Effector CD4-positive, alpha-beta T cell (primary cell): ENCODE data around the gene KCNA3.

Experiments used
- DNase-seq: peaks from one replicate; pipeline ENCODE4 v3.0.0-alpha.2; 2020
- total RNA-seq: gene quantifications from one replicate; lab custom pipeline; 2026; lab: John Stamatoyannopoulos, UW

KCNA3 gene
- total RNA-seq = 385 reads per million, percentile 97 among the genes with 10 or more reads in this experiment

- peak; percentile 56 for DNase-seq
These were observed at the start of gene KCNA3 for GRCh38 chr1:110674337-110675059. TSS of gene KCNA3 (minus strand) at chr1:110674940. CDS start at chr1:110674809, 131 bp downstream.

- DNase-seq = no peak
These were observed 48.1 kb upstream of the KCNA3 start for GRCh38 chr1:110722807-110723206.

GRCh38 chr1:110719908-110720307 is 45.2 kb upstream of the KCNA3 start:
- DNase-seq = no peak

- no peak for DNase-seq
These were observed 43.7 kb upstream of the KCNA3 start for GRCh38 chr1:110718452-110718851.

GRCh38 chr1:110717179-110717578 is 42.4 kb upstream of the KCNA3 start:
- no peak for DNase-seq

- no peak for DNase-seq
These were observed 39.7 kb upstream of the KCNA3 start for GRCh38 chr1:110714374-110714995.

- no peak for DNase-seq
These were observed 38.5 kb upstream of the KCNA3 start for GRCh38 chr1:110713221-110713620.

GRCh38 chr1:110710314-110710713 is 35.6 kb upstream of the KCNA3 start:
- DNase-seq = no peak

- no peak for DNase-seq
These were observed 34.3 kb upstream of the KCNA3 start for GRCh38 chr1:110708974-110709440.

- DNase-seq = no peak
These were observed 32.5 kb upstream of the KCNA3 start for GRCh38 chr1:110707232-110707631.

- no peak for DNase-seq
These were observed 31.9 kb upstream of the KCNA3 start for GRCh38 chr1:110706621-110707020.

- DNase-seq = no peak
These were observed 27.5 kb upstream of the KCNA3 start for GRCh38 chr1:110702260-110702659.

GRCh38 chr1:110700767-110701166 is 26.0 kb upstream of the KCNA3 start:
- DNase-seq = no peak

- no peak for DNase-seq
These were observed 22.9 kb upstream of the KCNA3 start for GRCh38 chr1:110697606-110698005.

- DNase-seq = no peak
These were observed 22.1 kb upstream of the KCNA3 start for GRCh38 chr1:110696818-110697217.

GRCh38 chr1:110690709-110691365 is 16.1 kb upstream of the KCNA3 start:
- no peak for DNase-seq

GRCh38 chr1:110689868-110690267 is 15.1 kb upstream of the KCNA3 start:
- no peak for DNase-seq

GRCh38 chr1:110688514-110688913 is 13.8 kb upstream of the KCNA3 start:
- no peak for DNase-seq

- no peak for DNase-seq
These were observed 12.5 kb upstream of the KCNA3 start for GRCh38 chr1:110687250-110687649.

- peak; percentile 16 for DNase-seq
These were observed 11.4 kb upstream of the KCNA3 start for GRCh38 chr1:110686188-110686587.

- DNase-seq = no peak
These were observed 9.8 kb upstream of the KCNA3 start for GRCh38 chr1:110684491-110684890.

GRCh38 chr1:110682898-110683297 is 8.2 kb upstream of the KCNA3 start:
- no peak for DNase-seq

GRCh38 chr1:110680036-110680735 is 5.4 kb upstream of the KCNA3 start:
- DNase-seq = no peak
